DMS79 treated with DMSO at 0.1 percent for 48 hours (cell line): ENCODE data around the gene MS4A13.
"Not testable (repeated sequence)": the region's sequence is repeated elsewhere in the genome, so short reads cannot be mapped to it uniquely, and the experiment has no call there.

Experiments used
- DNase-seq: peaks from one replicate; lab custom pipeline; 2025; lab: John Stamatoyannopoulos, UW

Gene MS4A13, protein sequence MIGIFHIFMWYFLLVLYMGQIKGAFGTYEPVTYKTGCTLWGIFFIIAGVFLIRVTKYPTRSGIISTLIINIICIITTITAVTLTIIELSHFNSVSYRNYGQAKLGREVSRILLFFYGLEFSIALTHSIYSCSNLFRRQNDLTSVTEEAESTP

DNA sequence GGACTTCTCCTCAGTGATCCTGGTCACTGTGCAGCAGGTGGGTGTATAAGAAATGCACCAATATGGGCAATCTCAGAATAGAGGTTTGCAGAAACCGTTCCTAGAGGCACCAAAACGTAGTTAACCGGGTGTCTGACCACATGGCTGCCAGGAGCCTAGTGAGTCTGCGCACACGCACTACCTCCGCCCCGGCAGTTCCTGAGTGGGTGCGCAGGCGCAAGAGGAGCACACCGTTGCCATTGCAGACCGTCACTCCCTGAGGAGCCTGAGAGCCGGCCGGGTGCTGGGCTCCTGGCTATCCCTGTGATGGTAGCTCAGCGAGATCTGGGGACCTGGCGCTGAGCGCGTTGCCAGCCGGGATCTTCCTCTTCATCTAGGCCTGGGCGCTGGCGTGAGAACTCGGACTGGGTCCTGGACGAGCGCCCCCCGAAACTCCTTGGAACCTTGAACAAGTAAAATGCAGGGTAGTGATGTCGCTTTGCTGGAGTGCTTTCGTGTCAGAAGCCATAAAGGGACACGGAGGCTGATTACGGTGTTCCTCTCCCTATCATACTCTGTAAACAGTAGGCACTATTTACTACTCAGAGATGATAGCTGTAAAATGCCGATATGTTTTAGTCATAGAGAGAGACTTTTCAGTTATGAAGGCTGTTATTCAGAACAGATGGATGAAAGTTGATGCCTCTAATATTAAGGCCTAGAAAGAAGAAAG is at the start of gene MS4A13:
Gene MS4A13 (plus strand): TSS at position 249 of the 712 bp plus-strand sequence. CDS start 2,692 bp downstream, outside the sequence.
- DNase-seq: no peak

DNA sequence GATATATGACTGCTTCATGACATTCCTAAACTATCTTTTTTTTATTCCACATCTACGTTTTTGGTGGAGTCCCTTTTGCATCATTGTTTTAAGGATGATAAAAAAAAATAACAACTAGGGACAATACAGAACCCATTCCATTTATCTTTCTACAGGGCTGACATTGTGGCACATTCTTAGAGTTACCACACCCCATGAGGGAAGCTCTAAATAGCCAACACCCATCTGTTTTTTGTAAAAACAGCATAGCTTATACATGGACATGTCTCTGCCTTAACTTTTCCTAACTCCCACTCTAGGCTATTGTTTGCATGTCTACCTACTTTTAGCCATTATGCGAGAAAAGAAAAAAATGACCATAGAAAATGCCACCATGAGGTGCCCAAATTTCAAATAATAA is 46.4 kb upstream of the MS4A13 start:
- no peak for DNase-seq

DNA sequence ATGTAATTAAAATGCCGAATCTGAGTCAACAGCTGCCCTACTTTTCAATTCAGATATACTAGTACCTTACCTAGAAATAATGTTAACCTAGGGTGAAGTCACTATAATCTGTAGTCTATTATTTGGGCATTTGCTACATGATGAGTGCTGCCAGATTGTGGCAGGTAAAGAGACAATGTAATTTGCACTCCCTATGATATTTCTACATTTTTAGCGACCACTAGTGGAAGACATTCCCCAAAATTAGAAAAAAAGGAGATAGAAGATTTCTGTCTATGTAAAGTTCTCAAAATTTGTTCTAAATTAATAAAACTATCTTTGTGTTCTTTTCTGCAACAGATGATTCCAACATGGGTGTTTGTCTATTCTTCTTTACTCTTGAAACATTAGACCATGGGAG is 45.5 kb upstream of the MS4A13 start:
- no peak for DNase-seq

DNA sequence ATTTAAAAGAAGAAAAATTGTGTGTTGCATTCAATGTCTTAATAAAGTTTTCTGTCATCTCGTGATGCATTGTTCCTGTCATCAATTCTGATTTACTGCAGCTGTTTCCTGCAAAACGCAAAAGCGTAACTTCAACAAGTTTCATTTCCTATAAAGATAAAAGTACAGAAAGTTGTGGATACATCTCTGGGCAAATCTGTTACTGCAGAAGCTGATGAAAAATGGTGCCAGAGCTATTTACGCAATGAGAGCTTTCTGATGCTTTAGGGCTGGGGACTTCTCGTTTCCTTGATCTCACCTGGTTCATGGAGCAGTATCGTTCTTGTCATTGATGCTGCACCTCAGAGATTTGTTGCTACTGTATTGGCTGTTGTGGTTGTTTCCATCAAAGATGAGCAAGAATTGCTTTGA is 38.2 kb upstream of the MS4A13 start:
- DNase-seq: no peak

DNA sequence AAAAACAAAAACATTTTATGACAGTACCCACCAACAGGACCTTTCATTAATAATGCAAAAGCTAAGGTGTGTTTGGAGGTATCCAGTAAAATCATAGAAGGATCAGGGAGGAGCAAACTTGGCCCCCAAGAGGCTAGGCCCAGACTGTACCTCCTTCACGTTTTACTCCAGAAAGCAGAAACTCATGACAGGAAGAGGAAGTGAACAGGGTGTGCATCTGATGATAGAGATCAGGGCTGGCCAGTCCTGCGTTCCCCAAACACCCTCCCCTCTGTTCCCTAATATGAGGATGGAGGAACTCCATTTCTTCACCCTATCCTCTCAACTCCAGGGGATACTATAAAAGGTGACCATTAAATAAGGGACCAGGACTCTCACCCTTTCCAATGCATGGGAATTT is 32.8 kb upstream of the MS4A13 start:
- no peak for DNase-seq

DNA sequence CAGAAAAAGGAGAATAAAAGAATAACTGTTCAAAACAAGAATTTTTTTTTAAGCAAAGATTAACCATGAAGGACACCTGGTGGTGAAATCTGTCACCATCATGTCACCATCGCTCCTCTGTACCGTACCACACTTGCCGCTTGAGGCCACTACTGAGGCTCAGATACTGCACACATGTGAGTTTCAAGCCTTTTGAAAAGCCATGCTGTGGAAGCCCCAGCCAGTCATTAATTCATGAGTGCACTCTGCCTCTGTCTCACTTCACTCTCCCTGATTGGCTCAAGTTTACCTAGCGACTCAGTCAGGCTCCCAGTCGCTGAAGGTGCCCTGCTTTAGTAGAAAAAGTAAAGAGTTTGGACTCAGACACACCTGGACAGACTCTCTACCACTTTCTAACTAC is 29.2 kb upstream of the MS4A13 start:
- DNase-seq: no peak

DNA sequence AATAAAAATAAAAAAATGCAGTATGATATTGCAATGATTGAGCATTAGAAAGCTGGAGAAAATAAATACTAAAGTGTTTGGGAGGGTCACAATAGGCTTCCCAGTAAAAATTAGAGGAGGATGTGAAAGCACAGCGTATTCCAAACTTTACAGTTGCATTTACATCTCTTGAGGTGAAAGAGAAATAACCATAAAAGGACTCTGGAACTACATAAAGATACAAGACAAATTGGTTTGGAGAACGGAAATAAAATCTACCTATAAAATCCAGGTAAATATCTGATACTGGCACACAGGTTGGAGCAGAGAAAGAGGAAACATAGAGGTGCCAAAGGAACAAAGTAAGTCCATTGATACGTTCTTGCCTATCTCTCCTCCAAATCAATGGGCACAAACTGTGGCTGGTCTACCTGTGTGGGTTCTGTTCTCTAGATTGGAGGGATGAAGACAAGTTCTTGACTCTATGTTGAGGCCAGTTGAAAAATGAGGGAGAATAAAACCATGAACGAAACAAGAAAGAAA is 22.6 kb upstream of the MS4A13 start, which contains the start of gene MS4A12:
Gene MS4A12 (plus strand): TSS at position 291 of the 522 bp plus-strand sequence. CDS start 4,541 bp downstream, outside the sequence.
- DNase-seq: no peak

DNA sequence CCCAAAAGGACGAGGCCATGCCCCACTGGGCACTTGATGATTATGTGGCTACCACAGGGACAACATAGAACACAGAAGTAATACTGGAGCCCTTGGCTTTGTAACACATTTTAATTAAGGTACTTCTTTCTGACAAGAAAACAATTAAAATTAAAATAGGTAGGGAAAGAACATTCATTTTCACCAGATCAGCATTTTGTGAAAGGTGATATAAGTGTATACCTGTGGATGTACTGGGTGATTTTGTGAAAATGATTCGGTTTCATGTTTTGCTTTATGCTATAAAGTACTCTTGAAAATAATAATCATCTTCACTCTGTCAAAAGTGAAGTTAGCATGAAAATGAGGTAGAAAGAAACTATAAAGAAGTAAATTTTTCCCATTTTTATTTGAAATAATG is 21.7 kb upstream of the MS4A13 start:
- DNase-seq: no peak

DNA sequence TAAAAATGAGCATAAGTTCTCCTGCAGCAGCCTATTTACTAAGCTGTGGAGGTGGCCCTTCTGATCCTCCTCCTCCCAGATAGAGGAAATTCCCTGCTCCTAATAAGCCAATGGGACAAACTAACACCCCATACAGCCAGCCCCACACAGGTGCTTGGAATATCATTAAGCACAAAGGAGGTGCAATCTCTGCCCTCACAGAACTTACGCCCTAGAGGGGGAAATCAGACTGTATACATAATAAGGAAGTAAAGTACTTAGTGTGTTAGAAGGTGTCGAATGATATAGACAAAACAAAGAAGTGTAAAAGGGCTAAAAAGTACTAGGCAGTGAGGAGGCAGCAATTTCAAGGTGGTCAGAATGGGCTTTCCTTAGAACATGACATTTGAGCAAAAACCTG is 16.8 kb upstream of the MS4A13 start:
- no peak for DNase-seq

DNA sequence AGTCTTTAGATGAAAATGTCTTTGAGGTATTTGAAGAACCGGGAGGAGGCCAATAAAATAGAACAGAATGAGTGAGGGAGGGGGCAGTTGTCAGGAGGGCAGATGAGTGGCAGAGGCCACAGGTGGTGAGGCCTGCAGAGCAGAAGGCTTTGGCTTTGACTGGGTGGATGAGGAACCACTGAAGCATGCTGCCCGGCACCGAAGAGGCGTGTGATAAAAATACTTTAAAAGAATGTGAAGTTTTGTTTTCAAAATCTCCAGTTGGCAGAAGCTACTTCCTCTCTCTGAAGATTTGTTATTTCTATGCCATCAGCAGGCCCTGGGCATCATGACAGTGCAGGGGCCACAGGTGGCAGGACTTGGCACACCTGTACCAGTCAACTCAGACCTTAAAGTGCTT is 16.3 kb upstream of the MS4A13 start:
- DNase-seq: no peak

DNA sequence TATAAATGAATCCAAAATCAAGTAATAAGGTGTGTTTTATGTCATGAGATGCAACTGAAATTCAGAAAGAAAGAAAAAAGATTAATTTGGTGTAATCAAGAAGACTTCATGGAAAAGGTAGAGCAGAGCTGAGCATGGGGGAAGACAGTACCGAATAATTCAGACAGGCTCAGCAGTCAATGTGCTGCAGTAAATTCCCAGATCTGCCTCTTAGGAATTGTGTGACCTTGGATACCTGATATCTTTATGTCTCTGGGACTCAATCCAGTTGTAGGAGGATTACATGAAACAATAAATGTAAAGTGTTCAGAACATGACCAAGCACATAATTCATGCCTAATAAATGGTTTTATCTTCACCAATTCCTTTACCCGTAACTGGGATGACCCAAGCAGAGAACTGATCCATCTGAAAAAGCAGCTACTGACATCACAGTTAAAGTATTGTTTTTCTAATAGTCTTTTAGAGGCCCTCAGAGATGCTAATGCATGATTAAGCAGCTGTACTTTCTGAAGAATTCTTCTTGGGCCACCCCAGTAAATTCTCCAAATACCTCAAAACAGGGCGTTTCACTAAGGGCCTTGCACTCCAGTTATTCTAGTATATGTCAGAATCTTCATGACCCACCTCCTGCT is 14.8 kb upstream of the MS4A13 start:
- DNase-seq: no peak

DNA sequence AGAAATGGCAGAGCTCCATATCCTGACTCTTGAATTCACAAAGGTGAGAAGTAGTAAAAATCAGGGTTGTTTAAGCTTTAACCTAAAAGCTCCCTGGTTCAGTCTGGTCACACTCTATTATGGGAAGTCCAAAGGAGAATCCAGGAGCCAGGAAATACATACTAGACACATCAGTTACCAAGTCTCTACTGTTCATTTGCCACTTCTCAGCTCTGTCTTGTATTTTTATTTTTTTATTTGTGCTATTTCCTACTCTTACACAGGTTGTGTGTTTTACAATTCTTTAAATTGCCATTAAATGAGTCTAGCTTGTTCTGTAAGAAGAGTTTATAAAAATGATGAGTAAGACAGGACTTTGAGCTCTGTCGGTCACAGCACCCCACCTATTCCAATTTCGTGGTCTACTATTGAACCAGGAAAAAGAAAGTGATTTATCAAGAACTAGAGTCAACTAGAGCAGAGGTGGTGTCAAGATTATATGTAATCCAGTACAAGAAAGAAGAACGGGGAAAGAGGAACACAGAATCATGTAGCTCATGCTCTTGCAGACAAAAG is 12.9 kb upstream of the MS4A13 start:
- no peak for DNase-seq

DNA sequence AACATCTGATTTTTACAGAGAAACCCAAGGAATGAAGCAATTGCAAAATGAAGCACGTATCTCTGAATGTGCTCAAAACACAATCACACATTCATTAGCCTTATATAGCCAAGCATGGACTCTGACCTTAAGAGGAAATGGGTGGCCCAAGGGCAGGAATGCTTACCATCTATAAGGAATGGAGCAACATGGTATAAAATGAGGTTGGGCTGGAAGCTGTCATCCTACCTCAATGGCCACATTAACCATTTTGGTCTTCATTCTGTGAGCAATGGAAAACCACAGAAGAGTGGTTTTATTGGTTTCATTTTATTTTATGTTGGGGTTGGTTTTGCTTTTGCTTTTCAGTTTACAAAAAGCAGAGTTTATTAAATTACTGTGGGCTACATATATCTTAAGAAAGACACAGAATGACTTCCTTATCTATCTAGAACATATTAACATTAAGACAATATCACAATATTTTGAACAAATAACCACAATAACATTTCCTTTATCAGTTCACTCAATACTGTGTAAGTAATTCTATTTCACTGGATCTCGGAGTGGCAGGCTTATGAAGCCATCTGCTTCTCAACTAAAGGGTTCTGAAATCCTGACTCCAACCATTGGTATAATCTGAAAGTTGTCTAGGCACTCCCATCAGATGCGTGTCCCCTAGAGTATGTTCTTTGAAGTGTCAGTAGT is 10.8 kb upstream of the MS4A13 start:
- no peak for DNase-seq

DNA sequence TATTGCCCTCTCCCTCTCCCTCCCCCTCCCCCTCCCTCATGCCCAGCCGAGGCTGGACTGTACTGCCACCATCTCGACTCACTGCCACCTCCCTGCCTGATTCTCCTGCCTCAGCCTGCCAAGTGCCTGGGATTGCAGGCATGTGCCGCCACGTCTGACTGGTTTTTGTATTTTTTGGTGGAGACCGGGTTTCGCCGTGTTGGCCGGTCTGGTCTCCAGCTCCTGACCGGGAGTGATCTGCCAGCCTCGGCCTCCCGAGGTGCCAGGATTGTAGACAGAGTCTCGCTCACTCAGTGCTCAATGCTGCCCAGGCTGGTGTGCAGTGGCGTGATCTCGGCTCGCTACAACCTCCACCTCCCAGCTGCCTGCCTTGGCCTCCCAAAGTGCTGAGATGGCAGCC is 5.6 kb upstream of the MS4A13 start:
- DNase-seq: not testable (repeated sequence)

DNA sequence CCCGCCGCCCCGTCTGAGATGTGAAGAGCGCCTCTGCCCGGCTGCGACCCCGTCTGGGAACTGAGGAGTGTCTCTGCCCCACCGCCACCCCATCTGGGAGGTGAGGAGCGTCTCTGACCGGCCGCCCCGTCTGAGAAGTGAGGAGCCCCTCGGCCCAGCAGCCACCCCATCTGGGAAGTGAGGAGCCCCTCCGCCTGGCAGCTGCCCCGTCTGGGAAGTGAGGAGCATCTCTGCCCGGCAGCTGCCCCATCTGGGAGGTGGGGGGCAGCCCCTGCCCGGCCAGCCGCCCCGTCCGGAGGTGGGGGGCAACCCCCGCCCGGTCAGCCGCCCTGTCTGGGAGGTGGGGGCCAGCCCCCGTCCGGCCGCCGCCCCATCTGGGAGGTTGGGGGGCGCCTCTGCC is 5.0 kb upstream of the MS4A13 start:
- DNase-seq: not testable (repeated sequence)

DNA sequence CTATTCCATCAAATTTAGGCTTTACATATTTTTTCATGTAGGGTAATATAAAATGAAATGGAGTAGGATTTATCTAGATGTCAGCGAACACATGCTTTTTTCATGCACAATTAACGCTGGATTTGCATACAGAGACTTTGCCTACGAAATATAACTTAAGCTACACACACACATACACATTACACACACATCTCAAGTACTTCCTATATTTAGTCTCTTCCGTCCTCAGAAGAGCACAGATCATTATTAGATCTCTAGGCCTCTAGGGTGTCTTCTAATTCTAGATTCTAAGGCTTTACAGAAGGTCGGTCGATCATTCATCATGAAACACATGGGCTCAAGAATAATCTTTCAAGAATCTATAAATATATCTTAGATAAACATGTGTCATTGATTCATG is 3.8 kb upstream of the MS4A13 start:
- no peak for DNase-seq

DNA sequence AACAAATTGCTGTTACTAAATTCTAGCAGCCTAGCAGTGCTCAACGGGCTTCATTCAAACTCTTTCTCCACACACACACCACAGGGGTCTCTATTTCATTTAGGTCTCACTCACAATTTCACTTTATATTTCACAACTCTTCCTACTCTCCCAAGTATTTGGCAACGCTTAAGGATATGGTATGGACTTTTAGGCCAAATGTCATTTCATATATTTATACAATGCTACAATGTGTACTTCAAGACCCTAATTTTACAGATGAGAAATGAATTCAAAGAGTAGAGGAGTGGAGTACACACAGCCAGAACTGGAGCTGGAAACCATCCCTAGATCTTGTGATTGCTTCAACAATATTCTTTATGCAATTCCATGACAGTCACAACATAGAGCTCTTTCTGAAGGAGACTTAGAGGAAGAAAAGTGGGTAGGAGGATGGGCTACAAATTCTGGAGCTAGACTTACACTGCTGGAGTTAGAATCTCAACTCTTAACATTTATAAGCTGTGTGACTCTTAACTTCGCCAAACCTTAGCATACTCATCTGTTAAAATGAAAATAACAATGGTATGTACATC is 2.5 kb upstream of the MS4A13 start:
- no peak for DNase-seq

DNA sequence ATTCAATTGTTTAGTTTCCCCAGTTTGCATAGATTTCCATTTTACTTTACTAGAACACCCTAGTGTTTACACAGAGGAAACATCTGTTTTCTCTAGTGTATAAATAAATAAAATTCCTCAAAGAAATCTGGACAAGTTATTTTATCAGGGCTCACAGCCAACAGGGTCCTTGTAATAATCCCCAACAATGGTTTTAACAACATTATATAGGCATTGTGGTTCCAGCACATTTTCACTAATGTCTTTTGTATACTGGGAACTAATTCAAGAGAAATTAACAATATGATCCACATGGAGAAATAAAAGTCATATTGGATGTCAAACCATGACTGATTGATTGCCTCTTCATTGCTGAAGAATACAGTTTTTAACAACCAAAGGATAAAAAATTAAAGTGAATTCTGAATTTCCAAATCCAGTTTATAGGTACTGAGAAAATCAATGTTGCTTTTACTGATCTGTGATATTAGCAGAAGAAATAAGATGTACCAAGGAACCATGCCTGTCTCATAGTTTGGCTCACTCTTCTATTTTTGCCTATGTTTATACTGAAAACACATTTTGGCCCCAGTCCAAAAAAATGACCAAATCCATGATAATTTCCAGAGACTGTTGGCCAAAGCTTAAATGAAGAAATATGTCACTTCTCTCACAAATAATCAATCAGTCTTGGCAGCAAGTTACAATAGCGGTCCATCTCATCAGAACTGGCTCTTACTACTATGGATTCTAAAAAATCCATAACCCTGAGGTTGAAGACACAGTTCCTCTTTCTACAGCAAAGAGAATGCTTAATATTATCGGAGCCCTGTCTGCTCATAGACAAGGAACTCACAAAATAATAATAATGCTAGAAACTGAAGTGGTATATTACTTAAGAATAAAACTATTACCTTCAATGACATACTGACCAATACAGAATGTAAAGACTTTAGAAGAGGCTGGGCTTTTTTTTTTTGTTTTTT is 1.4 kb upstream of the MS4A13 start:
- no peak for DNase-seq

DNA sequence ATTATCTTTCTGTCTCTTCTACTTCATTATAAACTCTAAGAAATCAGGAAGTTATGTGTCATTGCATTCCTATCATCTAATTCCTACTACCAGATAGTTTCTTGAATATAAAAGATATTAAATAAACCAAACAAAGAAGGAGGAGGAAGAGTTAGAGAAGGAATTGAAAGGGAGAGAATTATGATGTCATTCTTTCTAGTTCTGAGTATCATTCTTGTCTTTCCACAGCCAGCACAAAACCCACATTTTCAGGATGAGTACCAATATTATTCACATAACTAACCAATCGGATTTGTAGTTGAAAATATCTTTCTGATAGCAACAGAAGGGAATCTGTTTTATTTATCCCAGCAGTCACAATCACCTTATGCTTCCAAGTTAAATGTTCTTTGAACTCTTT is 13.3 kb downstream of the MS4A13 start:
- DNase-seq: no peak

DNA sequence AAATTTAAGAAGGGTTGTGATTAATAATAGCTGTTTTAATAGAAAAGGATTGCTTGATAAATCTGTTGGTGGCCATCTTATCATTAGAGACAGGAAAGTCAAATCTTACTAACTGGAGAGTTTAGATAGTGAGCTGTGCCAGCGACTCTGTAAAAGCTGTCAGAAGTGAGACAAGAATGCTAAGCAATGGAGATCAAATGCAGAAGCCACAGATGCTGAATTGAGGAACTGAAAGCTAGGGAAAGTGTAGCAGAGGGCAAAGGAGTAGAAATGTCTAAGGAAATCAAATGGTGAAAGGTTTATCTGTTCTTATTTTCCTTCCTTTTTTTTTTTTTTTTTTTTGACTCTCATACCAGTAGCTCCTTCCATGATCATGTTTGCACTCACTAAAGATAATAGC is 13.7 kb downstream of the MS4A13 start:
- DNase-seq: no peak
